Measurements from ENCODE around the gene SOS1. TPM values are rescaled to one million over a fixed set of nuclear protein-coding genes. Genes with fewer than 3 reads are reported as not detected.

Gene SOS1
- total and polyA plus RNA-seq, 2 of the 13 experiments (the other 11 are each of a cell fraction or from before 2014, with no cell fraction given): 20.8 to 60.4 TPM

DNA sequence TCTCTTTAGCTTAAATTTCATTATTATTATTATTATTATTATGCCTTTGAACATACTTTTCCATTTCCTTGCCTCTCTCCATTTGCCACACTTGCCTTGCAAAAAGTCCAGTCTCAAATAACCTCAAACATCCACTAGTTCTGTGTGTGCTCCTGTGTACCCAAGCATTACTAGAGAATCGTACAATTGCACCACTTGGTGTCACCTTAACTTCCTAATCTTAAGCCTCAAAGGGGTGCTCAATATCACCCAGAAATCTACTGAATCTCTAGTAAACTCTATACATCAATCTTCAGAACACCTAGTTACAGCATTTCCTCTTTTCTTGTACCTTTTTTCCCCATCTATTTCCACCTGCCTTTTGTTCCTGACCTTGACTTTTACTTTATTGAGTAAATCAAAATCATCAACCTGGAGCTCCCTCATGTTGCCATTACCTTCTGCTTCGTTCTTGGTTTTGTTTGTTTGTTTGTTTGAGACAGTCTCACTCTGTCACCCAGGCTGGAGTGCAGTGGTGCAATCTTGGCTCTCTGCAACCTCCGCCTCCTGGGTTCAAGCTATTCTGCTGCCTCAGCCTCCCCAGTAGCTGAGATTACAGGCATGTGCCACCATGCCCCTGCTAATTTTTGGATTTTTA, 12.5 kb upstream of the SOS1 start (continued):
- TF ChIP-seq, protein P1, sequence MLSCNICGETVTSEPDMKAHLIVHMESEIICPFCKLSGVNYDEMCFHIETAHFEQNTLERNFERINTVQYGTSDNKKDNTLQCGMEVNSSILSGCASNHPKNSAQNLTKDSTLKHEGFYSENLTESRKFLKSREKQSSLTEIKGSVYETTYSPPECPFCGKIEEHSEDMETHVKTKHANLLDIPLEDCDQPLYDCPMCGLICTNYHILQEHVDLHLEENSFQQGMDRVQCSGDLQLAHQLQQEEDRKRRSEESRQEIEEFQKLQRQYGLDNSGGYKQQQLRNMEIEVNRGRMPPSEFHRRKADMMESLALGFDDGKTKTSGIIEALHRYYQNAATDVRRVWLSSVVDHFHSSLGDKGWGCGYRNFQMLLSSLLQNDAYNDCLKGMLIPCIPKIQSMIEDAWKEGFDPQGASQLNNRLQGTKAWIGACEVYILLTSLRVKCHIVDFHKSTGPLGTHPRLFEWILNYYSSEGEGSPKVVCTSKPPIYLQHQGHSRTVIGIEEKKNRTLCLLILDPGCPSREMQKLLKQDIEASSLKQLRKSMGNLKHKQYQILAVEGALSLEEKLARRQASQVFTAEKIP (CRISPR knock-in tag; IDR thresholded peaks at IDR 0.05; ENCODE audit: borderline replicate concordance): no peak
- TF ChIP-seq ATRX (CRISPR knock-in tag; IDR thresholded peaks at IDR 0.05; ENCODE audit: borderline replicate concordance): no peak
- TF ChIP-seq ZNF143 (CRISPR knock-in tag; IDR thresholded peaks at IDR 0.05): 0 out of 2 replicates have a peak, but pooled peaks have one; percentile 13
- TF ChIP-seq, protein P2, sequence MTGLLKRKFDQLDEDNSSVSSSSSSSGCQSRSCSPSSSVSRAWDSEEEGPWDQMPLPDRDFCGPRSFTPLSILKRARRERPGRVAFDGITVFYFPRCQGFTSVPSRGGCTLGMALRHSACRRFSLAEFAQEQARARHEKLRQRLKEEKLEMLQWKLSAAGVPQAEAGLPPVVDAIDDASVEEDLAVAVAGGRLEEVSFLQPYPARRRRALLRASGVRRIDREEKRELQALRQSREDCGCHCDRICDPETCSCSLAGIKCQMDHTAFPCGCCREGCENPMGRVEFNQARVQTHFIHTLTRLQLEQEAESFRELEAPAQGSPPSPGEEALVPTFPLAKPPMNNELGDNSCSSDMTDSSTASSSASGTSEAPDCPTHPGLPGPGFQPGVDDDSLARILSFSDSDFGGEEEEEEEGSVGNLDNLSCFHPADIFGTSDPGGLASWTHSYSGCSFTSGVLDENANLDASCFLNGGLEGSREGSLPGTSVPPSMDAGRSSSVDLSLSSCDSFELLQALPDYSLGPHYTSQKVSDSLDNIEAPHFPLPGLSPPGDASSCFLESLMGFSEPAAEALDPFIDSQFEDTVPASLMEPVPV (CRISPR knock-in tag; IDR thresholded peaks at IDR 0.05): no peak
- TF ChIP-seq ZNF772 (CRISPR knock-in tag; IDR thresholded peaks at IDR 0.05): no peak
- no peak for TF ChIP-seq NCOA1 (CRISPR knock-in tag; IDR thresholded peaks at IDR 0.05)
- TF ChIP-seq PLRG1 (conservative IDR thresholded peaks at IDR 0.05): no peak
- TF ChIP-seq, protein P3, sequence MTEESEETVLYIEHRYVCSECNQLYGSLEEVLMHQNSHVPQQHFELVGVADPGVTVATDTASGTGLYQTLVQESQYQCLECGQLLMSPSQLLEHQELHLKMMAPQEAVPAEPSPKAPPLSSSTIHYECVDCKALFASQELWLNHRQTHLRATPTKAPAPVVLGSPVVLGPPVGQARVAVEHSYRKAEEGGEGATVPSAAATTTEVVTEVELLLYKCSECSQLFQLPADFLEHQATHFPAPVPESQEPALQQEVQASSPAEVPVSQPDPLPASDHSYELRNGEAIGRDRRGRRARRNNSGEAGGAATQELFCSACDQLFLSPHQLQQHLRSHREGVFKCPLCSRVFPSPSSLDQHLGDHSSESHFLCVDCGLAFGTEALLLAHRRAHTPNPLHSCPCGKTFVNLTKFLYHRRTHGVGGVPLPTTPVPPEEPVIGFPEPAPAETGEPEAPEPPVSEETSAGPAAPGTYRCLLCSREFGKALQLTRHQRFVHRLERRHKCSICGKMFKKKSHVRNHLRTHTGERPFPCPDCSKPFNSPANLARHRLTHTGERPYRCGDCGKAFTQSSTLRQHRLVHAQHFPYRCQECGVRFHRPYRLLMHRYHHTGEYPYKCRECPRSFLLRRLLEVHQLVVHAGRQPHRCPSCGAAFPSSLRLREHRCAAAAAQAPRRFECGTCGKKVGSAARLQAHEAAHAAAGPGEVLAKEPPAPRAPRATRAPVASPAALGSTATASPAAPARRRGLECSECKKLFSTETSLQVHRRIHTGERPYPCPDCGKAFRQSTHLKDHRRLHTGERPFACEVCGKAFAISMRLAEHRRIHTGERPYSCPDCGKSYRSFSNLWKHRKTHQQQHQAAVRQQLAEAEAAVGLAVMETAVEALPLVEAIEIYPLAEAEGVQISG (CRISPR knock-in tag; IDR thresholded peaks at IDR 0.05): 0 out of 2 replicates have a peak, but pooled peaks have one; percentile 9
- TF ChIP-seq LCORL (IDR thresholded peaks at IDR 0.05): no peak
- TF ChIP-seq LCORL (CRISPR knock-in tag; IDR thresholded peaks at IDR 0.05): no peak
- TF ChIP-seq, protein P4, sequence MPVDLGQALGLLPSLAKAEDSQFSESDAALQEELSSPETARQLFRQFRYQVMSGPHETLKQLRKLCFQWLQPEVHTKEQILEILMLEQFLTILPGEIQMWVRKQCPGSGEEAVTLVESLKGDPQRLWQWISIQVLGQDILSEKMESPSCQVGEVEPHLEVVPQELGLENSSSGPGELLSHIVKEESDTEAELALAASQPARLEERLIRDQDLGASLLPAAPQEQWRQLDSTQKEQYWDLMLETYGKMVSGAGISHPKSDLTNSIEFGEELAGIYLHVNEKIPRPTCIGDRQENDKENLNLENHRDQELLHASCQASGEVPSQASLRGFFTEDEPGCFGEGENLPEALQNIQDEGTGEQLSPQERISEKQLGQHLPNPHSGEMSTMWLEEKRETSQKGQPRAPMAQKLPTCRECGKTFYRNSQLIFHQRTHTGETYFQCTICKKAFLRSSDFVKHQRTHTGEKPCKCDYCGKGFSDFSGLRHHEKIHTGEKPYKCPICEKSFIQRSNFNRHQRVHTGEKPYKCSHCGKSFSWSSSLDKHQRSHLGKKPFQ (CRISPR knock-in tag; IDR thresholded peaks at IDR 0.05; ENCODE audit: insufficient replicate concordance): no peak
- no peak for TF ChIP-seq NFE2L2 (IDR thresholded peaks at IDR 0.05; ENCODE audit: low read length)
- TF ChIP-seq, protein P5, sequence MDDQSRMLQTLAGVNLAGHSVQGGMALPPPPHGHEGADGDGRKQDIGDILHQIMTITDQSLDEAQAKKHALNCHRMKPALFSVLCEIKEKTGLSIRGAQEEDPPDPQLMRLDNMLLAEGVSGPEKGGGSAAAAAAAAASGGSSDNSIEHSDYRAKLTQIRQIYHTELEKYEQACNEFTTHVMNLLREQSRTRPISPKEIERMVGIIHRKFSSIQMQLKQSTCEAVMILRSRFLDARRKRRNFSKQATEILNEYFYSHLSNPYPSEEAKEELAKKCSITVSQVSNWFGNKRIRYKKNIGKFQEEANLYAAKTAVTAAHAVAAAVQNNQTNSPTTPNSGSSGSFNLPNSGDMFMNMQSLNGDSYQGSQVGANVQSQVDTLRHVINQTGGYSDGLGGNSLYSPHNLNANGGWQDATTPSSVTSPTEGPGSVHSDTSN (CRISPR knock-in tag; IDR thresholded peaks at IDR 0.05; ENCODE audit: borderline replicate concordance): no peak
- TF ChIP-seq ZNF251 (CRISPR knock-in tag; IDR thresholded peaks at IDR 0.05): no peak
- TF ChIP-seq DNMT1 (CRISPR knock-in tag; IDR thresholded peaks at IDR 0.05): no peak
- TF ChIP-seq, protein P6, sequence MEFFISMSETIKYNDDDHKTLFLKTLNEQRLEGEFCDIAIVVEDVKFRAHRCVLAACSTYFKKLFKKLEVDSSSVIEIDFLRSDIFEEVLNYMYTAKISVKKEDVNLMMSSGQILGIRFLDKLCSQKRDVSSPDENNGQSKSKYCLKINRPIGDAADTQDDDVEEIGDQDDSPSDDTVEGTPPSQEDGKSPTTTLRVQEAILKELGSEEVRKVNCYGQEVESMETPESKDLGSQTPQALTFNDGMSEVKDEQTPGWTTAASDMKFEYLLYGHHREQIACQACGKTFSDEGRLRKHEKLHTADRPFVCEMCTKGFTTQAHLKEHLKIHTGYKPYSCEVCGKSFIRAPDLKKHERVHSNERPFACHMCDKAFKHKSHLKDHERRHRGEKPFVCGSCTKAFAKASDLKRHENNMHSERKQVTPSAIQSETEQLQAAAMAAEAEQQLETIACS (CRISPR knock-in tag; IDR thresholded peaks at IDR 0.05): no peak
- 0 out of 2 replicates have a peak, but pooled peaks have one; percentile 12 for TF ChIP-seq ZNF629 (CRISPR knock-in tag; conservative IDR thresholded peaks at IDR 0.05)
- TF ChIP-seq FOXC1 (CRISPR knock-in tag; IDR thresholded peaks at IDR 0.05; ENCODE audit: borderline replicate concordance): no peak
- TF ChIP-seq BRD4 (CRISPR knock-in tag; IDR thresholded peaks at IDR 0.05): no peak

All from HepG2 (cell line).